GM15510 (cell line): ENCODE results near the gene COIL.
A peak's percentile ranks its signal among the peaks of the same experiment; 100 is the strongest.

Source experiments
- POLR2A ChIP-seq: IDR thresholded peaks from 3 replicates; pipeline ENCODE4 v1.6.1; 2011; ENCODE audit warnings: borderline replicate concordance; ENCODE audit not compliant: insufficient read length; ENCODE audit errors: extremely low read depth

The COIL gene

GRCh38 chr17:56983366-56983765 lies 22.5 kb upstream of the COIL start:
- TF ChIP-seq POLR2A = no peak

DNA sequence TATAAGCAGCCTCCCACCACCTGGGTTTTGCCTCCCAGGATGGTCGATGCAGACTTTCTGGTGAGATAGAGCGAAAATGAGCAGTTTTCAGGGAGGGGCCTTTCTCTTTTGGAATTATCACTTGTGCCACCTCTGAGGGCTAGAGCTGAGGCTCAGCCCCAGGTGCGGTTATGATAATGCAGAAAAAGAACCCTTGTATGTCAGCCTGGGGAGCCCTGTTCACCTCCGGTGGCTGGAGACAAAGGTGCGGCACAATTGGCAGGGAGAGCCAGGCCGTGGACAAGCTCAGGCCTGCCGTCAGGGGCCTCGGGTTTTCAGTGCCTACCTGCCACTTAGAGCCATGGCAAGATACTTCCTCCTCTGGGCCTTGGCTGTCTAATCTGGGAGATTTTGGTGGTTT lies 21.5 kb upstream of the COIL start:
- no peak for TF ChIP-seq POLR2A

- no peak for TF ChIP-seq POLR2A
Measured at GRCh38 chr17:56979091-56979480, 18.2 kb upstream of the COIL start.

DNA sequence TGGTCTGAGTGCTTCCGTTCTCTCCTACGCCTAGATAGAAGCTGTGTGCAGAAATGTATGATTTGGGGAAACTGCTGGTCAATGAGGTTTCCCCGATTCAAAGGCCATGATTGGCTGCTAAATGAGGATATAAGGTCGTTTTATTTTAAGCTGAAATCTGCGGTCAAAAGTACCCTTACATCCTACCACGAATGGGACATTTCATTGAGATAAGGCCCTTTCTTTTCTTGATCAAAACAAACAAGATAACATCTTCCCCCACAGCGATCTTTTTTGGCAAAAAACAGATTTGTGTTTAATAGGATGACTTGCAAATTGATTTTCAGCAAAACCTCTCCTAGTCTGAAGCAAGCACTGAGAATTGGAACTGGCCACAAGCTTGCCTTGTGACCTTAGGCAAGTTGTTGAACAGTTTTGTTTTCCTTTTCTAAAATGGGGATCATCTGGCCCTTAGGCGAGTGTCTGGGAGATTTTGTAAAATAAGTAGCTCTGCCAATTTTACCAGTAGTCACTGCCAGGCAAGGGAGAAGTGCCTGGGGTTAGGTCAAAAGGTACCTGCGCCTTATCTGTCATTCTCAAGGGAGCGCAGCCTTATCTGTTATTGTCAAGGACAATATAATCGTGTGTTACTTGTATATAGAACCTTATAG lies 17.7 kb upstream of the COIL start:
- TF ChIP-seq POLR2A = no peak

DNA sequence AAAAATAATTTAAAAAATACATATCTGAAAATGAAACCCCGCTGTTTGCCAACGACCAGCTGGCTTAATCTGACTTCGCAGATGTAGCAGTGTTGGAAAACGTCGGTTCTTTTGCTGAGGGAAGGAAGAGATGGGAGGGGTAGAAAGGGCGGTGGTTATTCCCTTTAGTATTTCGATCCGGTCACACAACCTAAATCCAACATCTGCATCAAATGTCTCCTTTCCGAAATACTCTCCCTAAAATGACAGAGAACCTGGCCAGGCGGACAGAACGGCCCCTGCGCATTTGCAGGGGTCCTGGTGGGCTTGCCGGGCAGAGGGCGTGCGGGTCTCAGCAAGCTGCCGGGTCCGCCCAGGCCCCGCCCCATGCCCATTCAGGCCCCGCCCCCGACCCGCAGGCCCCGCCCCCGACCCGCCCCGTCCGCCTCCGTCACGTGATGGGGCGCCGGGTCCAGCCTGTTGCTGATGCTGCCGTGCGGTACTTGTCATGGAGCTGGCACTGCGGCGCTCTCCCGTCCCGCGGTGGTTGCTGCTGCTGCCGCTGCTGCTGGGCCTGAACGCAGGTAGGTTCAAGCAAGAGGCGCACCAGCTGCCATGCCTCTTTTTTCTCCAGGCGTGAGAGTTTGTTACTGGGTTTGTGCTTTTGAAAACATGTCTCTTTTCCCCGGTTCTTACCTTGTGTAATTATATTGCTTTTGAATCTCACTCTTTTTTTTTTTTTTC lies 17.0 kb upstream of the COIL start, which contains the start of gene SCPEP1:
SCPEP1 (plus strand) TSS at position 459 of the 723 bp plus-strand sequence; CDS start at position 488, 29 bp downstream.
- TF ChIP-seq POLR2A = peak; percentile 85

DNA sequence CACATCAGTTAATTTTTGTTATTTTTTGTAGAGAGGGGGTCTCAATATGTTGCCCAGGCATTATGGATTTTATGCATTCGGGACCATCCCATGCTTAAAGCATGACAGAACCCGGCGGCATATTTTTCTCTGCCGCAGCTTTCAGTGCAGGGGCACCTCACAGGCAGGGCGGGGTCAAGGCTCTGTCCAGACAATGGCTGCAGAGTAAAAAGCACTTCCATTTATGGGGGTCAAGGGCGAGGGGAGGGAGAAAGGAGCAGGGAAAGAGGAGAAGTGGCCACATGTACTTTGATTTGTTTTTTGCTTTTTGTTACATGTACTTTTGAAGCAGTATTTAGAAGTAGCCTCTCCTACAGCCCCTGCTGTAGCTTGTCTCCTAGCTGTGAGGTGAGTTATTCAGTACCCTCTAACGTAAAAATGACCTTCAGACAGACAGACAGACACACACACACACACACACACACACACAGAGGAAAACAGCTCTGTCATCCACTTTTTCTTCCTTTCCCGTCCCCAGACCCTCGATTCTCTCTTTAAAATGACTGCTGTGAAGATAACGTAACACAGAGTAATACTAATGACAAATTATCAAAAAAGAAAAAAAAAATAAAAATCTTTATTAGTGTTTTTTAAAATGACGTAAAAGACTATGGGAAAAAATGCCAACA lies 16.2 kb upstream of the COIL start:
- no peak for TF ChIP-seq POLR2A

GRCh38 chr17:56975656-56976055 lies 14.8 kb upstream of the COIL start:
- TF ChIP-seq POLR2A = no peak

- TF ChIP-seq POLR2A = no peak
Measured at GRCh38 chr17:56974055-56974454, 13.2 kb upstream of the COIL start.

GRCh38 chr17:56973520-56973919 lies 12.7 kb upstream of the COIL start:
- no peak for TF ChIP-seq POLR2A

GRCh38 chr17:56972111-56972730 lies 11.4 kb upstream of the COIL start:
- no peak for TF ChIP-seq POLR2A

DNA sequence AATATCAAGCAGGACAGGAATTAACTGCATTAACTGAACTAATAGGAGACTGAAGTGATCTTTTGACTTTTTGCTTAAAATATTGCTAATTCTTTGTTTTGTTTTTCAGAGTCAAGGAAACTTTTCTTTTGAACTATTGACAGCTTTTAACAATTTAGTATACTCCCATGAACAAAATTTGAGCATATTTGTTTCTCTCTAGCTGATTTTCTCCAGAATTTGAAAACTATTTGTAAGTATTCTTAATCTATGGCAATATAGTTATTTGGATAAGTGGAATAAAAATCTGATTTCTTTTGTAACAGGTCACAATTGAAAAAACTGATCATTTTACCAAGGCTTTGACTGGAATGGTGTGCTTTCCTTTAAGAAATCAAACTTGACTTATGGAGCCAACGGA lies 10.1 kb upstream of the COIL start:
- no peak for TF ChIP-seq POLR2A

- TF ChIP-seq POLR2A = no peak
Measured at GRCh38 chr17:56966338-56966737, 5.5 kb upstream of the COIL start.

DNA sequence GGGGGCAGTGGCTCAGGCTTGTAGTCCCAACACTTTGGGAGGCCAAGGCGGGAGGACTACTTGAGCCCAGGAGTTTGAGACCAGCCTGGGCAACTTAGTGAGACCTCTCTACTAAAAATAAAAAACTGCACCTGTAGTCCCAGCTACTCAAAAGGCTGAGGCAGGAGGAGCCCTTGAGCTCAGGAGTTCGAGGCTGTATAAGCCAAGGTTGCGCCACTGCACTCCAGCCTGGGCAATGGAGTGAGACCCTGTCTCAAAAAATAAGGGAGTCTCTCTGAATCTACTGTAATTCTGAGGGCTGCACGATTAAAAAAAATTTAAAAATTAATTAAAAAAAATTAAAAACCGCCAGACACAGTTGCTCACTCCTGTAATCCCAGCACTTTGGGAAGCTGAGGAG lies 3.9 kb downstream of the COIL start:
- TF ChIP-seq POLR2A = no peak

- TF ChIP-seq POLR2A = no peak
Measured at GRCh38 chr17:56949595-56949994, 11.3 kb downstream of the COIL start.

- TF ChIP-seq POLR2A = no peak
Measured at GRCh38 chr17:56948491-56948890, 12.4 kb downstream of the COIL start.

- TF ChIP-seq POLR2A = no peak
Measured at GRCh38 chr17:56947741-56948140, 13.1 kb downstream of the COIL start.

- no peak for TF ChIP-seq POLR2A
Measured at GRCh38 chr17:56945938-56946505, 14.8 kb downstream of the COIL start.
